Cardiac muscle cell (in vitro differentiated cells and primary cell): ENCODE measurements around the gene CENPM. TPM values are rescaled to one million over a fixed set of nuclear protein-coding genes. Genes with fewer than 3 reads are reported as not detected.
A peak's percentile ranks its signal among the peaks of the same experiment; 100 is the strongest.

Source experiments
- DNase-seq, 2 donors: peaks; one replicate each; pipeline versions ENCODE4 v3.0.0 to v3.0.0-alpha.2; 2010 to 2017; ENCODE audit warnings: low read depth in 1 of 2, low spot score in 1 of 2
- H3K27ac ChIP-seq: fragments of 200-600 bp; sonication (generic); 2 replicates; pipeline ENCODE4 v1.5.1; 2016
- H3K27me3 ChIP-seq: fragments of 200-600 bp; sonication (generic); 2 replicates; pipeline ENCODE4 v1.6.0; 2016; ENCODE audit warnings: control low read depth
- H3K36me3 ChIP-seq: fragments of 200-600 bp; sonication (generic); 2 replicates; pipeline ENCODE4 v1.5.1; 2016; ENCODE audit warnings: control low read depth
- H3K4me1 ChIP-seq: fragments of 200-600 bp; sonication (generic); 2 replicates; pipeline ENCODE4 v1.8.1; 2017; ENCODE audit warnings: low read depth, mild to moderate bottlenecking, mixed run types
- H3K4me3 ChIP-seq: fragments of 200-600 bp; sonication (generic); 2 replicates; pipeline ENCODE4 v1.5.1; 2016; ENCODE audit warnings: mild to moderate bottlenecking
- H3K9me3 ChIP-seq: fragments of 200-600 bp; sonication (generic); 2 replicates; pipeline ENCODE4 v1.5.1; 2017; ENCODE audit warnings: low read depth, mild to moderate bottlenecking, control low read depth
- polyA plus RNA-seq: library from polyadenylated mRNA; unstranded; fragments of >200 nt; fragmentation: Nextera tagmentation; extraction: Ambion mirVana; gene quantifications from 2 replicates; pipeline ENCODE4 v1.2.1, GENCODE V29; 2016
- total RNA-seq: library from RNA; depleted of rRNA; stranded (reverse); fragments of >200 nt; gene quantifications from 2 replicates; pipeline ENCODE4 v1.2.3, GENCODE V29; 2016
- TF ChIP-seq, protein P1 (sequence below): IDR thresholded peaks from 2 replicates; pipeline ENCODE4 v1.5.1; 2012; ENCODE audit warnings: low read depth, mild to moderate bottlenecking, low read length

Gene CENPM
- total and polyA plus RNA-seq, 2 experiments from 2014 or later, result 25.8 to 26.7 TPM

DNA sequence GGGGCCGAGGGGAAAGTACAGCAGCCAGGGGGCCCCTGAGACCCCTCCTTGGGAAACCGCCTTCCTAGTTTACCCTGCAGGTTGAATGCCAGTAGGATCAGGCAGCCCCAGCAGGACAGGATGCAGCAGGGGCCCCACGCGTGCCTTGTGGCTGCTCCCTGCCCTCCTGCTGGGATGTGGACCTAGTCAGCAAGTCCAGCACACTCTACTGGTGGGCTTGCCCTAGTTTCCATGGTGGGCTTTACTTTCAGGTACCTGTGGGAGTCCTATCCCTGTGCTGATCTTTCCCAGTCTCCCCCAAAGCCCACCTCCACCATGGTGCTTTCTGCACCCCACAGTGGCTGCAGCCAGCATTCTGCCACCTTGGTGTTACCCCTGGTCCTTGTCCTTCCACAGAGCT lies 54.2 kb downstream of the CENPM start:
- no peaks in the 10 kb centered on the region for H3K9me3 ChIP-seq
- TF ChIP-seq, protein P1, sequence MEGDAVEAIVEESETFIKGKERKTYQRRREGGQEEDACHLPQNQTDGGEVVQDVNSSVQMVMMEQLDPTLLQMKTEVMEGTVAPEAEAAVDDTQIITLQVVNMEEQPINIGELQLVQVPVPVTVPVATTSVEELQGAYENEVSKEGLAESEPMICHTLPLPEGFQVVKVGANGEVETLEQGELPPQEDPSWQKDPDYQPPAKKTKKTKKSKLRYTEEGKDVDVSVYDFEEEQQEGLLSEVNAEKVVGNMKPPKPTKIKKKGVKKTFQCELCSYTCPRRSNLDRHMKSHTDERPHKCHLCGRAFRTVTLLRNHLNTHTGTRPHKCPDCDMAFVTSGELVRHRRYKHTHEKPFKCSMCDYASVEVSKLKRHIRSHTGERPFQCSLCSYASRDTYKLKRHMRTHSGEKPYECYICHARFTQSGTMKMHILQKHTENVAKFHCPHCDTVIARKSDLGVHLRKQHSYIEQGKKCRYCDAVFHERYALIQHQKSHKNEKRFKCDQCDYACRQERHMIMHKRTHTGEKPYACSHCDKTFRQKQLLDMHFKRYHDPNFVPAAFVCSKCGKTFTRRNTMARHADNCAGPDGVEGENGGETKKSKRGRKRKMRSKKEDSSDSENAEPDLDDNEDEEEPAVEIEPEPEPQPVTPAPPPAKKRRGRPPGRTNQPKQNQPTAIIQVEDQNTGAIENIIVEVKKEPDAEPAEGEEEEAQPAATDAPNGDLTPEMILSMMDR, result no peak
- no peak overlapping the region for H3K27ac ChIP-seq
- DNase-seq, result no peak
- H3K4me1 ChIP-seq, result no peaks in the 10 kb centered on the region
- no peak overlapping the region for H3K4me3 ChIP-seq
- H3K27me3 ChIP-seq, result no peaks in the 10 kb centered on the region
- H3K36me3 ChIP-seq, result peaks cover 77% of the 10 kb centered on the region

DNA sequence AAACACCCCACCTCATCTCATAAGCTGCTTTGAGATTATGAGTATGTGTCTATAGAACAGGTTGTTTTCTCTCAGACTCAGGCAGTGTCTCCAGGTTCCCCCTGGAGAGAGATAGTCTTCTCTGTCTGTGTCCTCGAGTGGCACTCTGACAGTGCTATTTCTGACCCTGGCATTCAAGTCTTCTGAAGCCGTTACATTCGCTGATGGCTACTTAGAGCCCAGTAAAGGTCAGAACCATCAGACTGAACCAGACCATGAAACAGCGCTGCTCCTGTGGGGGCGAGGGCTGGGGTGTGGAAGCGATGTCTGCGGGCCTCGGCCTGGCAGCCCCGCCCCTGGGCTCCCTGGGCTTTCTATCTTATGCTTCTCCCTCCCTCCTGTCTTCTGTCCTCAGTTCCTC lies 55.5 kb downstream of the CENPM start:
- DNase-seq, result no peak
- TF ChIP-seq, protein P1, result no peak
- Histone ChIP-seq H3K9me3 (no peaks in the 10 kb centered on the region), H3K4me3 (no peak overlapping the region), H3K27ac (peak overlapping the region; percentile 52), H3K27me3 (no peaks in the 10 kb centered on the region), H3K4me1 (no peaks in the 10 kb centered on the region), H3K36me3 (peaks cover 76% of the 10 kb centered on the region)

Other genes with a start within 250 kb of the CENPM start
- 1.1 and 17.8 TPM in 2 replicates for gene MEI1, start 247.6 kb downstream of the CENPM start, total RNA-seq
- 3.3 and 5.6 TPM in 2 replicates for gene MEI1, start 247.6 kb downstream of the CENPM start, polyA plus RNA-seq
- gene CCDC134, start 146.5 kb downstream of the CENPM start, total RNA-seq, result 14.8 and 19.3 TPM in 2 replicates
- 10.3 and 11.5 TPM in 2 replicates for gene CCDC134, start 146.5 kb downstream of the CENPM start, polyA plus RNA-seq
- gene SREBF2, start 114.0 kb downstream of the CENPM start, total RNA-seq, result 259 and 273 TPM in 2 replicates
- gene SREBF2, start 114.0 kb downstream of the CENPM start, polyA plus RNA-seq, result 225 and 238 TPM in 2 replicates
- gene SHISA8, start 32.1 kb downstream of the CENPM start, total RNA-seq, result not detected in 2 replicates
- 0.16 TPM in 1 of 2 replicates, not detected in the other for gene SHISA8, start 32.1 kb downstream of the CENPM start, polyA plus RNA-seq
- gene TNFRSF13C, start 20.3 kb downstream of the CENPM start, total RNA-seq, result 0.14 and 1.9 TPM in 2 replicates
- gene TNFRSF13C, start 20.3 kb downstream of the CENPM start, polyA plus RNA-seq, result 1.1 TPM in 2 replicates
- 3.6 and 3.9 TPM in 2 replicates for gene SEPTIN3, start 22.3 kb upstream of the CENPM start, total RNA-seq
- gene SEPTIN3, start 22.3 kb upstream of the CENPM start, polyA plus RNA-seq, result 2.9 and 3.4 TPM in 2 replicates
- not detected in 2 replicates for gene WBP2NL, start 51.6 kb upstream of the CENPM start, total RNA-seq
- gene WBP2NL, start 51.6 kb upstream of the CENPM start, polyA plus RNA-seq, result not detected in 2 replicates
- 31.7 and 34.9 TPM in 2 replicates for gene NAGA, start 123.7 kb upstream of the CENPM start, total RNA-seq
- 22.8 and 29.7 TPM in 2 replicates for gene NAGA, start 123.7 kb upstream of the CENPM start, polyA plus RNA-seq
- 1.1 and 2.2 TPM in 2 replicates for gene PHETA2, start 127.1 kb upstream of the CENPM start, total RNA-seq
- 0.68 and 1.1 TPM in 2 replicates for gene PHETA2, start 127.1 kb upstream of the CENPM start, polyA plus RNA-seq
- gene SMDT1, start 132.5 kb upstream of the CENPM start, total RNA-seq, result 9.2 and 10.3 TPM in 2 replicates
- 212 and 237 TPM in 2 replicates for gene SMDT1, start 132.5 kb upstream of the CENPM start, polyA plus RNA-seq
- 134 and 186 TPM in 2 replicates for gene NDUFA6, start 143.6 kb upstream of the CENPM start, total RNA-seq
- 289 and 324 TPM in 2 replicates for gene NDUFA6, start 143.6 kb upstream of the CENPM start, polyA plus RNA-seq
- gene CYP2D6, start 183.7 kb upstream of the CENPM start, total RNA-seq, result 0.14 and 2.2 TPM in 2 replicates
- gene CYP2D6, start 183.7 kb upstream of the CENPM start, polyA plus RNA-seq, result 2.3 and 2.6 TPM in 2 replicates